D341Med (cell line): ENCODE data around the gene RPF1.
"Not testable (repeated sequence)": the region's sequence is repeated elsewhere in the genome, so short reads cannot be mapped to it uniquely, and the experiment has no call there.

Experiments used
- DNase-seq: peaks from one replicate; pipeline ENCODE4 v3.0.0; 2012; ENCODE audit warnings: low spot score

RPF1 gene

GRCh38 chr1:84492726-84493125 lies 13.7 kb downstream of the RPF1 start:
- DNase-seq: peak; percentile 30

- DNase-seq: no peak
These were observed 14.7 kb downstream of the RPF1 start for GRCh38 chr1:84493747-84494146.

- no peak for DNase-seq
These were observed 17.4 kb downstream of the RPF1 start for GRCh38 chr1:84496498-84496897.

GRCh38 chr1:84497631-84498275 lies 18.7 kb downstream of the RPF1 start:
- no peak for DNase-seq

- DNase-seq: no peak
These were observed 23.9 kb downstream of the RPF1 start for GRCh38 chr1:84502927-84503326.

GRCh38 chr1:84504580-84505492 lies 25.8 kb downstream of the RPF1 start:
- no peak for DNase-seq

- peak; percentile 85 for DNase-seq
These were observed 26.5 kb downstream of the RPF1 start for GRCh38 chr1:84505493-84506001.

GRCh38 chr1:84506002-84506728 lies 27.1 kb downstream of the RPF1 start, which contains the start of the genes GNG5 and SPATA1:
TSS of gene GNG5 (minus strand) at chr1:84506581. CDS start at chr1:84506091, 490 bp downstream.
TSS of gene SPATA1 (plus strand) at chr1:84506386. CDS start at chr1:84516360, 9,974 bp downstream.
- peak; percentile 97 for DNase-seq

- no peak for DNase-seq
These were observed 27.8 kb downstream of the RPF1 start for GRCh38 chr1:84506729-84507453.

- not testable (repeated sequence) for DNase-seq
These were observed 28.8 kb downstream of the RPF1 start for GRCh38 chr1:84507887-84508286.

GRCh38 chr1:84508510-84508909 lies 29.4 kb downstream of the RPF1 start:
- no peak for DNase-seq

GRCh38 chr1:84509029-84509428 lies 30.0 kb downstream of the RPF1 start:
- no peak for DNase-seq

- DNase-seq: no peak
These were observed 31.1 kb downstream of the RPF1 start for GRCh38 chr1:84510165-84510564.

- no peak for DNase-seq
These were observed 31.6 kb downstream of the RPF1 start for GRCh38 chr1:84510668-84511067.

- DNase-seq: no peak
These were observed 45.5 kb downstream of the RPF1 start for GRCh38 chr1:84524590-84524989.

- no peak for DNase-seq
These were observed 46.7 kb downstream of the RPF1 start for GRCh38 chr1:84525779-84526178.

GRCh38 chr1:84538599-84538998 lies 59.5 kb downstream of the RPF1 start:
- DNase-seq: no peak

GRCh38 chr1:84539972-84540371 lies 60.9 kb downstream of the RPF1 start:
- no peak for DNase-seq

- DNase-seq: no peak
These were observed 61.7 kb downstream of the RPF1 start for GRCh38 chr1:84540759-84541158.

GRCh38 chr1:84541679-84542078 lies 62.6 kb downstream of the RPF1 start:
- DNase-seq: peak; percentile 17
